ENCODE results near the gene KLHDC9. TPM values are rescaled to one million over a fixed set of nuclear protein-coding genes. Genes with fewer than 3 reads are reported as not detected.

Gene KLHDC9, protein sequence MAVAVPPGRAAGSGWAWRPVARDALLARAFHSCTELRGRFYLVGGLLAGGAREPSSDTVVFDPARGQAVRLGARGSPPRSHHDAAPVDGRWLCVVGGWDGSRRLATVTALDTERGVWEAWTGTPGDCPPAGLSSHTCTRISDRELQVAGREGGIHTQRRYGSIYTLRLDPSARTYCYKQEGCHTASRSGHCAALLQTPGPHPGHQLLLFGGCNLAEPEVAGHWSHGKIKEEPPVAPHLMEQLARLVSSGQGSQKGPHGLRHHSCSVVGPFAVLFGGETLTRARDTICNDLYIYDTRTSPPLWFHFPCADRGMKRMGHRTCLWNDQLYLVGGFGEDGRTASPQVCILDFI
- 2.9 and 4.0 TPM in 2 replicates for total RNA-seq (2016; rRNA removed; fragmentation: Illumina TruSeq; extraction: Trizol)
- total RNA-seq (2016; cell fraction: cytosol; rRNA removed; fragmentation: Illumina TruSeq; extraction: Trizol; ENCODE audit: low read depth): 3.2 and 6.6 TPM in 2 replicates
- 3.0 and 3.4 TPM in 2 replicates for total RNA-seq (2016; cell fraction: insoluble cytoplasmic fraction; rRNA removed; fragmentation: Illumina TruSeq; extraction: Trizol)
- total RNA-seq (2016; cell fraction: membrane; rRNA removed; fragmentation: Illumina TruSeq; extraction: Trizol): 4.4 and 4.5 TPM in 2 replicates
- 1.6 and 2.4 TPM in 2 replicates for total RNA-seq (2016; cell fraction: nucleus; rRNA removed; fragmentation: Illumina TruSeq; extraction: Trizol)
- 2.6 and 2.9 TPM in 2 replicates for polyA plus RNA-seq (2011; rRNA removed)
- polyA plus RNA-seq (2011; cell fraction: cytosol; rRNA removed): 2.1 and 2.2 TPM in 2 replicates
- polyA plus RNA-seq (2011; cell fraction: nucleus; rRNA removed): 3.6 and 5.0 TPM in 2 replicates
- 1.2 and 1.6 TPM in 2 replicates for polyA plus RNA-seq (2012)
- polyA plus RNA-seq (2016; cell fraction: cytosol; fragmentation: Illumina TruSeq; extraction: Trizol; ENCODE audit: low read depth): 3.9 and 4.2 TPM in 2 replicates
- polyA plus RNA-seq (2016; cell fraction: insoluble cytoplasmic fraction; fragmentation: Illumina TruSeq; extraction: Trizol; ENCODE audit: low read depth): 2.9 and 3.2 TPM in 2 replicates
- 3.3 and 4.6 TPM in 2 replicates for polyA plus RNA-seq (2016; cell fraction: membrane; fragmentation: Illumina TruSeq; extraction: Trizol; ENCODE audit: low read depth)
- polyA plus RNA-seq (2016; cell fraction: nucleus; fragmentation: Illumina TruSeq; extraction: Trizol; ENCODE audit: insufficient read depth, low read depth): 2.6 and 3.4 TPM in 2 replicates
- 0.22 and 1.7 TPM in 2 replicates for polyA minus RNA-seq (2011; rRNA and poly(A)+ RNA removed; ENCODE audit: low replicate concordance)
- polyA minus RNA-seq (2011; cell fraction: cytosol; rRNA and poly(A)+ RNA removed): 0.88 TPM in 1 of 2 replicates, not detected in the other
- polyA minus RNA-seq (2011; cell fraction: nucleus; rRNA and poly(A)+ RNA removed): not detected in 2 replicates
- Bru-seq, nascent RNA: percentile 36 among the genes with signal in this experiment
- percentile 36 among the genes with signal in this experiment for BruChase-seq, experiment 1, labeled RNA remaining after a 6-hour chase
- not detected for BruChase-seq, experiment 2, labeled RNA remaining after a 2-hour chase
- long read RNA-seq, experiment 1, partial matches to known transcripts: 0 of 5 reads
- long read RNA-seq, experiment 1, other reads (novel, unspliced or antisense): 1 of 5 reads
- long read RNA-seq, experiment 2: 0 reads

DNA sequence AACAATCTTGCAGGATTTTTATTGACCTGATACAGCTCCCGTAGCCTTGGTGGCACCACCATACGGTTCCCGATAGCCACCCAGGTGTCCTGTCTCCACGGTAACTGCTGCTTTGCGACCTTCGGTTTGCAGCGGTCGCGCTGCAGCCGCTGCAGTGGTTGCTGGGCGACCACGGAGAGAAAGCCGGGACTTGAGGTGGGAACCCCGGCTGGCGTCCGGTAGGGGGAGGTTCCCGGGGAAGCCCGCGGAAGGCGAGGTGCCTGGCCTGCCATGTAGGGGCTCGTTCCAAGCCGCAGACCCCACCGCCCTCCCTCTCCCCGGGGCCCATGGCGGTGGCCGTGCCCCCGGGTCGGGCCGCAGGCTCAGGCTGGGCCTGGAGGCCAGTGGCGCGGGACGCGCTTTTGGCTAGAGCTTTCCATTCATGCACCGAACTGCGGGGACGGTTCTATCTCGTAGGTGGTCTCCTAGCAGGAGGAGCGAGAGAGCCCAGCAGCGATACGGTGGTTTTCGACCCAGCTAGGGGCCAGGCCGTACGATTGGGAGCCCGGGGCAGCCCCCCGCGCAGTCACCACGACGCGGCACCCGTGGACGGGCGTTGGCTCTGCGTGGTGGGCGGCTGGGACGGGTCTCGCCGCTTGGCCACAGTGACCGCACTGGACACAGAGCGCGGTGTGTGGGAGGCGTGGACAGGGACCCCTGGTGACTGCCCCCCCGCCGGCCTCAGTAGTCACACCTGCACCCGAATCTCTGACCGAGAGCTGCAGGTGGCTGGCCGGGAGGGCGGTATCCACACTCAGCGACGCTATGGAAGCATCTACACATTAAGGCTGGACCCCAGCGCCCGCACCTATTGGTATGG lies at the start of gene KLHDC9:
Gene KLHDC9 (plus strand): TSS at position 152 of the 859 bp plus-strand sequence. CDS start 175 bp downstream, at position 327.
- DNase-seq (ENCODE audit: low spot score): peak; percentile 87
- Histone ChIP-seq H3K9ac (ENCODE audit: insufficient read depth, low read depth, low read length) (peak within 1 kb of the TSS; percentile 75), H3K4me2 (ENCODE audit: low read depth, low read length) (peak within 1 kb of the TSS; percentile 89), H2AFZ (ENCODE audit: low read length) (no peak within 1 kb of the TSS), H3K4me3 (replicated peaks in 1 of 3; ENCODE audit: insufficient read depth in 1 of 3, low read depth in 2 of 3, low read length in 3 of 3) (peak within 1 kb of the TSS; percentile 60 to 90 (median 87)), H3K36me3 (replicated peaks in 1 of 2; ENCODE audit: control insufficient read depth in 1 of 2, insufficient read depth in 2 of 2, low read length in 2 of 2) (peaks cover 6 to 20% of the 10 kb centered on the region in 2 experiments), H3K27ac (ENCODE audit: extremely low read length, insufficient read depth, low read length) (peak within 1 kb of the TSS; percentile 41), H3K4me1 (ENCODE audit: insufficient read depth, low read length) (peaks cover 7% of the 10 kb centered on the region), H4K20me1 (ENCODE audit: insufficient read depth, low read length) (no peaks in the 10 kb centered on the region), H3K9me3 (ENCODE audit: low read length) (no peaks in the 10 kb centered on the region), H3K27me3 (ENCODE audit: control insufficient read depth in 1 of 2, insufficient read depth in 2 of 2, low read length in 2 of 2) (peaks cover 0 to 3% of the 10 kb centered on the region in 2 experiments; a peak in 1 of 5 replicates), H3K79me2 (ENCODE audit: insufficient read depth, low read length) (no peaks in the 10 kb centered on the region)
- peak; percentile 91 for FAIRE-seq
- intact Hi-C loops (cut with micrococcal nuclease; ENCODE audit: unreplicated experiment): no loop called here
- ChIA-PET CTCF (ENCODE audit: low intra/inter-chr PET ratio, low total read pairs) (interaction anchor here (1.6 to 3.3 kb wide), 3 partner anchors 25 to 101 kb away, joined by 8 to 50 read pairs (median 16); no protein-coding TSS in a partner anchor), POLR2A (interaction anchor here (0.6 to 2.5 kb wide), 6 partner anchors 14 to 77 kb away, joined by 3 to 11 read pairs (median 4); partner anchors contain the start of genes DEDD, F11R, NIT1 and PFDN2)
- BruUV-seq (replicated peaks): no TSS peak
- in situ Hi-C loops (cut with HindIII; ENCODE audit: extremely low pct_ligation_motif_present, low pct_unique_long_range_greater_than_20kb): loop anchor here (10.0 kb wide), 1 partner anchor 104 kb away; no protein-coding TSS in a partner anchor
- WGBS (ENCODE audit: low lambda C conversion rate): 47% methylated on average over 3 of the region's 71 CpGs
- ATAC-seq: peak; percentile 93
- TF ChIP-seq SCMH1 (CRISPR knock-in tag; IDR thresholded peaks at IDR 0.05; ENCODE audit: borderline replicate concordance): no peak
- TF ChIP-seq ZNF138 (CRISPR knock-in tag; IDR thresholded peaks at IDR 0.05; ENCODE audit: low read depth): no peak
- TF ChIP-seq NFRKB (IDR thresholded peaks at IDR 0.05): no peak
- TF ChIP-seq, protein P1, sequence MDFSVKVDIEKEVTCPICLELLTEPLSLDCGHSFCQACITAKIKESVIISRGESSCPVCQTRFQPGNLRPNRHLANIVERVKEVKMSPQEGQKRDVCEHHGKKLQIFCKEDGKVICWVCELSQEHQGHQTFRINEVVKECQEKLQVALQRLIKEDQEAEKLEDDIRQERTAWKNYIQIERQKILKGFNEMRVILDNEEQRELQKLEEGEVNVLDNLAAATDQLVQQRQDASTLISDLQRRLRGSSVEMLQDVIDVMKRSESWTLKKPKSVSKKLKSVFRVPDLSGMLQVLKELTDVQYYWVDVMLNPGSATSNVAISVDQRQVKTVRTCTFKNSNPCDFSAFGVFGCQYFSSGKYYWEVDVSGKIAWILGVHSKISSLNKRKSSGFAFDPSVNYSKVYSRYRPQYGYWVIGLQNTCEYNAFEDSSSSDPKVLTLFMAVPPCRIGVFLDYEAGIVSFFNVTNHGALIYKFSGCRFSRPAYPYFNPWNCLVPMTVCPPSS (IDR thresholded peaks at IDR 0.05): no peak
- no peak for TF ChIP-seq EEA1 (CRISPR knock-in tag; IDR thresholded peaks at IDR 0.05; ENCODE audit: borderline replicate concordance)
- TF ChIP-seq, protein P2, sequence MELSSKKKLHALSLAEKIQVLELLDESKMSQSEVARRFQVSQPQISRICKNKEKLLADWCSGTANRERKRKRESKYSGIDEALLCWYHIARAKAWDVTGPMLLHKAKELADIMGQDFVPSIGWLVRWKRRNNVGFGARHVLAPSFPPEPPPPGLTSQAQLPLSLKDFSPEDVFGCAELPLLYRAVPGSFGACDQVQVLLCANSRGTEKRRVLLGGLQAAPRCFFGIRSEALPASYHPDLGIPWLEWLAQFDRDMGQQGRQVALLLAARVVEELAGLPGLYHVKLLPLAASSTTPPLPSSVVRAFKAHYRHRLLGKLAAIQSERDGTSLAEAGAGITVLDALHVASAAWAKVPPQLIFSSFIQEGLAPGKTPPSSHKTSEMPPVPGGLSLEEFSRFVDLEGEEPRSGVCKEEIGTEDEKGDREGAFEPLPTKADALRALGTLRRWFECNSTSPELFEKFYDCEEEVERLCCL (CRISPR knock-in tag; IDR thresholded peaks at IDR 0.05; ENCODE audit: borderline replicate concordance): no peak
- TF ChIP-seq, protein P3, sequence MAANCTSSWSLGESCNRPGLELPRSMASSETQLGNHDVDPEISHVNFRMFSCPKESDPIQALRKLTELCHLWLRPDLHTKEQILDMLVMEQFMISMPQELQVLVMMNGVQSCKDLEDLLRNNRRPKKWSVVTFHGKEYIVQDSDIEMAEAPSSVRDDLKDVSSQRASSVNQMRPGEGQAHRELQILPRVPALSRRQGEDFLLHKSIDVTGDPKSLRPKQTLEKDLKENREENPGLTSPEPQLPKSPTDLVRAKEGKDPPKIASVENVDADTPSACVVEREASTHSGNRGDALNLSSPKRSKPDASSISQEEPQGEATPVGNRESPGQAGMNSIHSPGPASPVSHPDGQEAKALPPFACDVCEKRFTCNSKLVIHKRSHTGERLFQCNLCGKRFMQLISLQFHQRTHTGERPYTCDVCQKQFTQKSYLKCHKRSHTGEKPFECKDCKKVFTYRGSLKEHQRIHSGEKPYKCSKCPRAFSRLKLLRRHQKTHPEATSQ (CRISPR knock-in tag; IDR thresholded peaks at IDR 0.05; ENCODE audit: borderline replicate concordance): no peak
- TF ChIP-seq ZNF891 (CRISPR knock-in tag; IDR thresholded peaks at IDR 0.05): no peak
- TF ChIP-seq, protein P4, sequence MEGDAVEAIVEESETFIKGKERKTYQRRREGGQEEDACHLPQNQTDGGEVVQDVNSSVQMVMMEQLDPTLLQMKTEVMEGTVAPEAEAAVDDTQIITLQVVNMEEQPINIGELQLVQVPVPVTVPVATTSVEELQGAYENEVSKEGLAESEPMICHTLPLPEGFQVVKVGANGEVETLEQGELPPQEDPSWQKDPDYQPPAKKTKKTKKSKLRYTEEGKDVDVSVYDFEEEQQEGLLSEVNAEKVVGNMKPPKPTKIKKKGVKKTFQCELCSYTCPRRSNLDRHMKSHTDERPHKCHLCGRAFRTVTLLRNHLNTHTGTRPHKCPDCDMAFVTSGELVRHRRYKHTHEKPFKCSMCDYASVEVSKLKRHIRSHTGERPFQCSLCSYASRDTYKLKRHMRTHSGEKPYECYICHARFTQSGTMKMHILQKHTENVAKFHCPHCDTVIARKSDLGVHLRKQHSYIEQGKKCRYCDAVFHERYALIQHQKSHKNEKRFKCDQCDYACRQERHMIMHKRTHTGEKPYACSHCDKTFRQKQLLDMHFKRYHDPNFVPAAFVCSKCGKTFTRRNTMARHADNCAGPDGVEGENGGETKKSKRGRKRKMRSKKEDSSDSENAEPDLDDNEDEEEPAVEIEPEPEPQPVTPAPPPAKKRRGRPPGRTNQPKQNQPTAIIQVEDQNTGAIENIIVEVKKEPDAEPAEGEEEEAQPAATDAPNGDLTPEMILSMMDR (CRISPR knock-in tag; IDR thresholded peaks at IDR 0.05): peak; percentile 50
- TF ChIP-seq TP53 (CRISPR knock-in tag; conservative IDR thresholded peaks at IDR 0.05): no peak

Data from HepG2 (cell line).